ENCODE data around the gene PPP3CA.
"Not testable (repeated sequence)": the region's sequence is repeated elsewhere in the genome, so short reads cannot be mapped to it uniquely, and the experiment has no call there.

GRCh38 chr4:100995002-100995401 is 352.3 kb downstream of the PPP3CA start:
- TF ChIP-seq CTCF, POLR2A (IDR thresholded peaks at IDR 0.05): not testable (repeated sequence)
